HG03378 (cell line): ENCODE measurements around the gene BSPH1.
"Not testable (repeated sequence)": the region's sequence is repeated elsewhere in the genome, so short reads cannot be mapped to it uniquely, and the experiment has no call there.

Experiments used
- ATAC-seq: cut with Tn5 transposase; IDR thresholded peaks from one replicate; pipeline ENCODE4 v1.9.1; 2021; ENCODE audit warnings: mild to moderate bottlenecking, moderate library complexity; ENCODE audit not compliant: unreplicated experiment

Gene BSPH1

DNA sequence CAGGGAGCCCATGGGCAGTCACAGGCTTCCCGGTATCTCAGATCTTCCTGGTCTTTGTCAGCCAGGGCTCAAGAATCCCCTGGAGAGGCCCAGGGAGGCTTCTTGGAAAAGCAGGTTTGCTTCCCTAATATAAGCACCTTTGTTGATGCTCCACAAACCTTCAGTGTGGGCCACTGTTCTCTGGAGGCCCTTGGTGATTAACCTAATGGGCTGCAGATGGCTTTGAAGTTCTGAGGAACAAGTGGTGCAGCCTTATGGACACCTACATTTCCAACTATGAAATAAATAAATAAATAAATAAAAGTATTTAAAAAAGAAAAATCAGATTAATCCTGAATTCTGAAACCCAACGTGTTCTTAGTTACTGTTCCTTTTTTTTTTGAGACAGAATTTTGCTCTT is at the start of gene BSPH1:
TSS of gene BSPH1 (minus strand) at position 101 of the 400 bp plus-strand sequence. CDS start at position 12, 89 bp downstream.
- no peak for ATAC-seq

GRCh38 chr19:48036765-48037164 is 44.8 kb upstream of the BSPH1 start:
- ATAC-seq = no peak

DNA sequence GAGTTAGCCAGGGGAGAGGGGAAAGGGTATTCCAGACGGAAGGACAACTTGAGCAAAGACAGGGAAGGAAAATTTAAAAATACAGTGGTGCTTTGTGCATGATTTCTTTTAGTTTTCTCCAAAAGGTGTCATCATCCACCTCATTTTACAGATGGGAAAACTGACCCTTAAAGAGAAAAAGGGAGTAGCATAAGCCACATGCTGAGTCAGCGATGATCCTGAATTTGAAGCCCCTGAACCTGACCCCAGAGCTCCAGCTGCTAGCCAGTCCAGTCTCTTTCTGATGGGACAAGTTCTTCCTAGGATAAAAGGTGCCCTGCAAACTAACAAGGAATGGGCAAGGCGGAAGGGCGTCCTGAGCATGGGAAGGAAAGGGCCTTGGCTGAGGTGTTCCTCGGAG is 41.6 kb upstream of the BSPH1 start:
- no peak for ATAC-seq

- ATAC-seq = no peak
Observed at GRCh38 chr19:48030073-48030472, 38.1 kb upstream of the BSPH1 start.

DNA sequence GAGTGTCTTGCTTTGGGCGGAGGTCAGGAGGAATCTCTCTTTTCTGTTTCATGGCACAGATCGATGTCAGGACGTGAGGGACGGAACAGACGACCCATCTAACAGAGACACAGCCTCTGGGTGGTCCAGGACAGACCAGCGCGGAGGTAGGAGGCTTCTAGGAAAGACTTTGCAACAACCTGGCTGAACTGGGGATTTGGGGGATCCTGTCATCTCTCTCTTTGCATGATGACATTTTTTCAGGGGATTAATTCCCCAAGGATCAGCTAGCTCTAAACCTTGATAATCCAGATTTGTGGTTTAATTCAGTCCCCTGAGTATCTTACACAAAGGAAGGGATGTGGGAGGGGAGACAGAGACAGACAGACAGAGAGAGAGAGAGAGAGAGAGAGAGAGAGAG is 37.5 kb upstream of the BSPH1 start:
- ATAC-seq = no peak

- no peak for ATAC-seq
Observed at GRCh38 chr19:48025480-48025879, 33.5 kb upstream of the BSPH1 start.

- no peak for ATAC-seq
Observed at GRCh38 chr19:48023518-48023917, 31.5 kb upstream of the BSPH1 start.

GRCh38 chr19:48023011-48023410 is 31.0 kb upstream of the BSPH1 start:
- no peak for ATAC-seq

- no peak for ATAC-seq
Observed at GRCh38 chr19:48020686-48021085, 28.7 kb upstream of the BSPH1 start.

DNA sequence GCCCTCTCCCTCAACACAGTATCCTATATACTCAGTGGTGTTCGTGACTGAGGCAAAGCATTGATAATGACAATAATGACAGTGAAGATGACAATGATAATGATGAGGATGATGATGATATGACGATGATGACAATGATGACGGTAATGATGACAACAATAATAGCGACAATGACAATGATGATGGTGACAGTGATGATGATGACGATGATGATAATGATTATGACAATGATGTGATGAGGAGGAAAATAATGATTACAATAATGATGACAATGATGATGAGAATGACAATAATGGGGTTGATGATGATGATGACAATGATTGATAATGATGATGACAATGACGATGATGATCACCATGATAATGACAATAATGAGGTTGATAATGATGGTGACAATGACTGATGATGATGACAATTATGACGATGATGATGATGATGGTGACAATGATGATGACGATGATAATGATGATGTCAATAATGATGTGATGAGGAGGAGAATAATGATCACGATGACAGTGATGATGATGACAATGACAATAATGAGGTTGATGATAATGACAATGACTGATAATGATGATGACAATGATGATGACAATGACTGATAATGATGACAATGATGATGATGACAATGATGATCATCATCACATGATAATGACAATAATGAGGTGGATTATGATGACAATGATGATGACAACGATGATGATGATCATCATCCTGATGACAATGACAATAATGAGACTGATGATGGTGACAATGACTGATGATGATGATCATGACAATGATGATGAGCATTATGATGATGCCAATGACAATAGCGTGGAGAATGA is 19.2 kb upstream of the BSPH1 start:
- no peak for ATAC-seq

GRCh38 chr19:48006762-48007161 is 14.8 kb upstream of the BSPH1 start:
- ATAC-seq = no peak

- no peak for ATAC-seq
Observed at GRCh38 chr19:48004236-48004635, 12.3 kb upstream of the BSPH1 start.

DNA sequence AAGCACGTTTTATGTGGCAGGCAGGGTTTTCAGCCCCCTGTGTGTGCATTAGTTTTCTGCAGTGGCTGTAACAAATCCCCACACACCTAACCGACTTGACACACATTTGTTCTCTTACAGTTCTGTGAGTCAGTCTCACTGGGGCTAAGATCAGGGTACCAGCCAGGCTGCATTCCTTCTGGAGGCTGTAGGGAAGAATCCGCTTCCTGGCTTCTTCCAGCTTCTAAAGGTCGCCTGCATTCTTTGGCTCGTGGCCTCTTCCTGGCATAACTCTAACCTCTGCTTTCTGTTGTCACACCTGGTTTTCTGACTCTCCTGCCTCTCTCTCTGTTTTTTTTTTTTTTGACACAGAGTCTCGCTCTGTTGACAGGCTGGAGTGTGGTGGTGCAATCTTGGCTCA is 8.9 kb upstream of the BSPH1 start:
- ATAC-seq = no peak

- no peak for ATAC-seq
Observed at GRCh38 chr19:47998800-47999199, 6.8 kb upstream of the BSPH1 start.

- no peak for ATAC-seq
Observed at GRCh38 chr19:47996230-47996727, 4.3 kb upstream of the BSPH1 start.

DNA sequence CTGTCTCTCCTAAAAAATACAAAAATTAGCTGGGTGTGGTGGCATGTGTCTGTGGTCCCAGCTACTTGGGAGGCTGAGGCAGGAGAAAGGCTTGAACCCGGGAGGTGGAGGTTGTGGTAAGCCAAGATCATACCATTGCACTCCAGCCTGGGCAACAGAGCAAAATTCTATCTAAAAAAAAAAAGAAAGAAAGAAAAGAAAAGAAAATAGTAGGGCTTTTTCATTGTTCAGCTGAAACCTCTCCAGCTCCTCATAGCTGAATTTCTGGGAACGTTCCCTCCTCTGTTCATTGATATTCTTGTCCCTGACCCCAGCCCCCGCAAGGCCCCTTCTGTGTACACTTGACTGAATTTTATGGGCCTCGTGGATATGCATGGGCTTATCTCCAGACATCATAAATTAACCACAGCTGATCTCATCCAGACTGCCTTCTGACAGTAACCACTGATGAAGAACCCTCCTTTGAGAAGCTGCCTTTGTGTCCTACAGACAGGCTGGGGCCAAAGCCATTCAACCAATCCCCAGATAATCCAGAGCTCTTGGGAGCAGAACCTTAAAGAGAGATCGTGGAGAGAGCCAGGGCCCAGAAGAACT is 2.3 kb upstream of the BSPH1 start, which contains the start of gene ELSPBP1:
TSS of gene ELSPBP1 (plus strand) at position 424 of the 594 bp plus-strand sequence. CDS start 14,036 bp downstream, outside the sequence.
- no peak for ATAC-seq

- ATAC-seq = no peak
Observed at GRCh38 chr19:47991191-47991808, 670 bp downstream of the BSPH1 start.

GRCh38 chr19:47973529-47973928 is 18.4 kb downstream of the BSPH1 start:
- ATAC-seq = no peak

GRCh38 chr19:47955936-47956335 is 36.0 kb downstream of the BSPH1 start:
- not testable (repeated sequence) for ATAC-seq

DNA sequence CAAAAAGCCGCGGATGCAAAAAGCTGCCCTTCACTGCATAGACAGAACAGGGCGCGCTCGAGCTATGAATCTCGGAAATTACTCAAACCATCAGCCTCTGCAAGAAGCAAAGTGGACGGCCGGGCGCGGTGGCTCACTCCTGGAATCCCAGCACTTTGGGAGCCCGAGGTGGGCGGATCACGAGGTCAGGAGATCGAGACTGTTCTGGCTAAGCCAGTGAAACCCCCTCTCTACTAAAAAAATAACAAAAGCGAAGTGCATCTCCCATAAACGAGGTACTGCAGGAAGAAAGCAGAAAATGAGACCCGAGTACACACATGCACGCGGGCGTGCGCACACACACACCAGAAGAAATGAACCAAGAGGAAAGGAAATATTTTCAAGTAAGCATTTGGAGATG is 39.8 kb downstream of the BSPH1 start:
- ATAC-seq = not testable (repeated sequence)

- ATAC-seq = not testable (repeated sequence)
Observed at GRCh38 chr19:47949852-47950521, 42.0 kb downstream of the BSPH1 start.
